HCT116 (cell line): ENCODE data around the gene COX4I2. TPM values are rescaled to one million over a fixed set of nuclear protein-coding genes. Genes with fewer than 3 reads are reported as not detected.

ENCODE experiments used
- ATAC-seq: fragments of 200-7000 bp; cut with Tn5 transposase; 2 replicates; pipeline ENCODE4 v1.9.1; 2020; ENCODE audit warnings: mild to moderate bottlenecking, moderate library complexity
- BruUV-seq: library from RNA; stranded (reverse); fragments of 400-500 nt; replicated peaks from 2 replicates; lab custom pipeline; 2021; lab: Mats Ljungman, UMichigan
- CTCF ChIA-PET: fragments of 300-600 bp; sonication (Branson Sonifier 250); formaldehyde crosslinking; loops from one replicate; lab custom pipeline; 2021; ENCODE audit warnings: antibody characterized with exemption; lab: Charles Lee
- POLR2A ChIA-PET: fragments of 300-600, 350-600 bp; sonication (Branson Sonifier 250); formaldehyde crosslinking; loops from one replicate; lab custom pipeline; 2021; ENCODE audit warnings: antibody characterized with exemption; lab: Charles Lee
- RAD21 ChIA-PET, 2 experiments: fragments of 300-600 bp; sonication (Branson Sonifier 250); formaldehyde crosslinking; loops; one replicate each; lab custom pipeline; 2023; ENCODE audit warnings: low total read pairs in 2 of 2; ENCODE audit not compliant: uncharacterized antibody in 2 of 2, unreplicated experiment in 2 of 2, low non-redundant PET in 1 of 2; lab: Charles Lee
- DNase-seq: peaks from one replicate; pipeline ENCODE4 v3.0.0-alpha.2; 2010; ENCODE audit warnings: low read depth, low spot score
- H2AFZ ChIP-seq: fragments of 200-600 bp; shearing (Covaris generic), sonication (generic); 2 replicates; pipeline ENCODE4 v1.6.1; 2017; ENCODE audit warnings: low read depth, mixed run types, mixed read lengths, antibody characterized with exemption, low read length; ENCODE audit not compliant: poor library complexity, severe bottlenecking
- H3K27ac ChIP-seq: 2 replicates; pipeline ENCODE4 v1.5.1; 2012; ENCODE audit warnings: low read depth, low read length
- H3K27me3 ChIP-seq: fragments of 200-600 bp; sonication (generic); 2 replicates; pipeline ENCODE4 v1.6.1; 2016; ENCODE audit warnings: mixed run types, low read length, mixed read lengths; ENCODE audit not compliant: insufficient read depth
- H3K36me3 ChIP-seq, 2 experiments: fragments of 200-500 bp in 1 of 2; fragments of 200-600 bp in 1 of 2; sonication (Bioruptor generic) in 1 of 2; sonication (generic) in 1 of 2; 2 replicates each; pipeline versions ENCODE4 v1.5.1 to v1.6.1; 2014 to 2016; ENCODE audit warnings: low read length in 2 of 2, inconsistent platforms in 1 of 2, mixed read lengths in 1 of 2, mixed run types in 1 of 2; ENCODE audit not compliant: insufficient read depth in 2 of 2, control insufficient read depth in 1 of 2
- H3K4me1 ChIP-seq, 2 experiments: fragments of 200-600 bp in 1 of 2; sonication (generic) in 1 of 2; 2 replicates each; pipeline versions ENCODE4 v1.5.1 to v1.6.1; 2012 to 2017; ENCODE audit warnings: low read length in 2 of 2, inconsistent platforms in 1 of 2, mild to moderate bottlenecking in 1 of 2, mixed read lengths in 1 of 2, mixed run types in 1 of 2, moderate library complexity in 1 of 2; ENCODE audit not compliant: insufficient read depth in 2 of 2, control insufficient read depth in 1 of 2
- H3K4me2 ChIP-seq: fragments of 200-600 bp; sonication (generic); 2 replicates; pipeline ENCODE4 v1.6.1; 2017; ENCODE audit warnings: mixed run types, low read length, mixed read lengths
- H3K4me3 ChIP-seq, 2 experiments: fragments of 200-600 bp in 1 of 2; sonication (generic) in 1 of 2; replicated peaks in 1 of 2; 2 replicates each; pipeline ENCODE4 v1.5.1; 2011 to 2016; ENCODE audit warnings: low read length in 2 of 2, control low read depth in 1 of 2, low read depth in 1 of 2, mild to moderate bottlenecking in 1 of 2, mixed read lengths in 1 of 2, mixed run types in 1 of 2
- H3K79me2 ChIP-seq: fragments of 200-600 bp; sonication (generic); 2 replicates; pipeline ENCODE4 v1.6.1; 2017; ENCODE audit warnings: mild to moderate bottlenecking, mixed run types, low read length, moderate library complexity, mixed read lengths; ENCODE audit not compliant: insufficient read depth
- H3K9ac ChIP-seq: fragments of 200-600 bp; sonication (generic); 2 replicates; pipeline ENCODE4 v1.6.1; 2016; ENCODE audit warnings: low read length, mixed read lengths
- H3K9me2 ChIP-seq: fragments of 200-600 bp; sonication (generic), shearing (Covaris generic); 2 replicates; pipeline ENCODE4 v1.6.1; 2017; ENCODE audit warnings: mixed run types, mild to moderate bottlenecking, moderate library complexity; ENCODE audit not compliant: insufficient read depth
- H3K9me3 ChIP-seq, 2 experiments: fragments of 200-500 bp in 1 of 2; fragments of 200-600 bp in 1 of 2; sonication (Bioruptor generic) in 1 of 2; sonication (generic) in 1 of 2; 2 replicates each; pipeline ENCODE4 v1.6.1; 2014 to 2017; ENCODE audit warnings: low read length in 2 of 2, mixed read lengths in 2 of 2, inconsistent platforms in 1 of 2, low read depth in 1 of 2, mild to moderate bottlenecking in 1 of 2, mixed run types in 1 of 2, moderate library complexity in 1 of 2; ENCODE audit not compliant: control insufficient read depth in 1 of 2, insufficient read depth in 1 of 2
- H4K20me1 ChIP-seq: fragments of 200-600 bp; sonication (generic), shearing (Covaris generic); 2 replicates; pipeline ENCODE4 v1.6.1; 2017; ENCODE audit warnings: mixed run types, mild to moderate bottlenecking, moderate library complexity; ENCODE audit not compliant: insufficient read depth
- CEBPB ChIP-seq: IDR thresholded peaks from 2 replicates; pipeline ENCODE4 v1.6.1; 2012; ENCODE audit warnings: low read depth
- EGR1 ChIP-seq: IDR thresholded peaks from 2 replicates; pipeline ENCODE4 v1.6.1; 2012; ENCODE audit warnings: low read depth
- ELF1 ChIP-seq: IDR thresholded peaks from 2 replicates; pipeline ENCODE4 v1.6.1; 2012; ENCODE audit warnings: low read depth, borderline replicate concordance
- EZH2 ChIP-seq: fragments of 200-600 bp; sonication (generic); IDR thresholded peaks from 2 replicates; pipeline ENCODE4 v1.6.1; 2017; ENCODE audit warnings: antibody characterized with exemption, mixed run types
- EZH2phosphoT487 ChIP-seq: fragments of 200-600 bp; IDR thresholded peaks from 2 replicates; pipeline ENCODE4 v1.6.1; 2018; ENCODE audit warnings: antibody characterized with exemption, borderline replicate concordance
- JUND ChIP-seq: IDR thresholded peaks from 2 replicates; pipeline ENCODE4 v1.6.1; 2012
- POLR2A ChIP-seq: IDR thresholded peaks from 2 replicates; pipeline ENCODE4 v1.7.0; 2011; ENCODE audit warnings: borderline replicate concordance; ENCODE audit not compliant: insufficient read depth, insufficient read length; ENCODE audit errors: extremely low read depth
- POLR2AphosphoS5 ChIP-seq: IDR thresholded peaks from 2 replicates; pipeline ENCODE4 v1.6.1; 2011; ENCODE audit warnings: mild to moderate bottlenecking, low read depth, low read length, moderate library complexity
- RAD21 ChIP-seq: IDR thresholded peaks from 2 replicates; pipeline ENCODE4 v1.6.1; 2012; ENCODE audit warnings: low read depth, mild to moderate bottlenecking
- SIN3A ChIP-seq: IDR thresholded peaks from 2 replicates; pipeline ENCODE4 v1.6.1; 2012; ENCODE audit warnings: low read depth
- SRF ChIP-seq: IDR thresholded peaks from 2 replicates; pipeline ENCODE4 v1.6.1; 2012; ENCODE audit warnings: low read depth
- TCF7L2 ChIP-seq: IDR thresholded peaks from 2 replicates; pipeline ENCODE4 v1.7.0; 2011; ENCODE audit warnings: borderline replicate concordance, inconsistent platforms; ENCODE audit not compliant: insufficient read depth, insufficient read length; ENCODE audit errors: extremely low read depth
- YY1 ChIP-seq: IDR thresholded peaks from 2 replicates; pipeline ENCODE4 v1.6.1; 2011; ENCODE audit warnings: low read length, low read depth, moderate library complexity, mild to moderate bottlenecking; ENCODE audit not compliant: insufficient replicate concordance; ENCODE audit errors: extremely low read depth
- ZFX ChIP-seq: fragments of 450-650 bp; IDR thresholded peaks from 2 replicates; pipeline ENCODE4 v1.6.1; 2017
- ZNF274 ChIP-seq: fragments of 200-500 bp; sonication (Bioruptor generic); IDR thresholded peaks from 2 replicates; pipeline ENCODE4 v1.6.1; 2014; ENCODE audit warnings: mild to moderate bottlenecking, low read depth, low read length, inconsistent platforms
- intact Hi-C: fragments of 100-400 bp; cut with micrococcal nuclease; formaldehyde crosslinking; loops from 2 replicates; pipeline ENCODE4 v1.10.0; 2022
- total RNA-seq: library from RNA; stranded (reverse); gene quantifications from one replicate; pipeline ENCODE4 v1.2.1, GENCODE V29; 2021; ENCODE audit not compliant: unreplicated experiment
- TF ChIP-seq, protein P1 (sequence below): IDR thresholded peaks from 2 replicates; pipeline ENCODE4 v1.6.1; 2012; ENCODE audit warnings: low read depth
- TF ChIP-seq, protein P2 (sequence below): IDR thresholded peaks from 2 replicates; pipeline ENCODE4 v1.6.1; 2011; ENCODE audit warnings: mild to moderate bottlenecking, low read length, moderate library complexity; ENCODE audit not compliant: insufficient replicate concordance; ENCODE audit errors: extremely low read depth

COX4I2 gene
- total RNA-seq, 1 experiment from 2014 or later, result not detected

DNA sequence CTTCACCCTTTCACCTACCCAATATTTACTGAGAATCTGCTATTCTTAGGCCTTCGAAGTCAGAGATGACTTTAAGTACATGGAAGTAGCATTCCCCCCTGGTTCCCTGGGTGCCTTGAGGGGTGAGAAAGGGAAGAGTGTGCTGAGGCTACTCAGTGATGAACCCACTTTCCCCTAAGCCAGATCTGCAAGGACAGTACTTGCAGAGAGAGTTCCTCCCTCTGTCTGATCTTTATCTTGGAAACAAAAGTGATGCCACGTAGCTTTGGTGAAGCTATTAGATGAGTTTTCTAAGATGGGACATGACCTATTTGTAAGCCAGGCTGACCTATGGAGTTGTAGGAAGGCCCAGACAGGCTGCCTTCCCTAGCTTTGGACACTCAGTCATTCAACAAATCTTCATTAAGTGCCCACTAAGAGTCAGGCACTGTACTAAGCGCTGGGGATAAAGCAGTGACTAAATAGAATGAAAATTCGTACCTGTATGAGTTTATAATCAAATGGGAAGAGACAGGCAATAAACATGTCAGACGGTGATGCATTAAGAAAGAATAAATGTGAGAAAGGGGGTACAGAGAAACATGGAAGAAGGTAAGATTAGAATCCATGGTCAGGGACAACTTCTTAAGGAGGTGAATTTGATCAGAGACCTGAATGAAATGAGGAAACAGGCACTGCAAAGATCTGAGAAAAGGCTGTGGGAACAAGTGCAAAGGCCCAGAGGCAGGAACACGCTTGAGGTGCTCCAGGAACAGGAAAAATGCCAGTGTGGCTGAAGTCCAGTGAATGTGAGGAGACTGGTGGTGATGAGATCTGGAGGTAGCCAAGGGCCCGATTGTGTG is 42.8 kb downstream of the COX4I2 start:
- intact Hi-C loops, result no loop called here
- Histone ChIP-seq H2AFZ (no peak overlapping the region), H3K9me2 (no peaks in the 10 kb centered on the region), H3K79me2 (peaks cover 99% of the 10 kb centered on the region), H3K9me3 (no peaks in the 10 kb centered on the region), H3K4me3 (no peak overlapping the region), H3K27ac (peak overlapping the region; percentile 79), H3K27me3 (no peaks in the 10 kb centered on the region), H3K4me1 (peaks cover 67 to 94% of the 10 kb centered on the region in 2 experiments), H4K20me1 (no peaks in the 10 kb centered on the region), H3K36me3 (peaks cover 5 to 39% of the 10 kb centered on the region in 2 experiments; a peak in 3 of 4 replicates), H3K4me2 (peak overlapping the region; percentile 54), H3K9ac (peak overlapping the region; percentile 12)
- no peak for ATAC-seq
- no TSS peak for BruUV-seq
- ChIA-PET RAD21 (no interaction called here), CTCF (interaction anchor here (0.6 kb wide), 1 partner anchor 19 kb away, joined by 3 read pairs; no protein-coding TSS in a partner anchor), POLR2A (interaction anchor here (1.0 kb wide), 1 partner anchor 19 kb away, joined by 3 read pairs; no protein-coding TSS in a partner anchor)
- TF ChIP-seq SRF (no peak), EZH2phosphoT487 (no peak), EGR1 (no peak), YY1 (no peak), JUND (no peak), POLR2A (no peak), POLR2AphosphoS5 (no peak), ELF1 (no peak), EZH2 (no peak), ZNF274 (no peak), SIN3A (no peak), ZFX (no peak), CEBPB (no peak), TCF7L2 (no peak), RAD21 (no peak)
- TF ChIP-seq, protein P1, sequence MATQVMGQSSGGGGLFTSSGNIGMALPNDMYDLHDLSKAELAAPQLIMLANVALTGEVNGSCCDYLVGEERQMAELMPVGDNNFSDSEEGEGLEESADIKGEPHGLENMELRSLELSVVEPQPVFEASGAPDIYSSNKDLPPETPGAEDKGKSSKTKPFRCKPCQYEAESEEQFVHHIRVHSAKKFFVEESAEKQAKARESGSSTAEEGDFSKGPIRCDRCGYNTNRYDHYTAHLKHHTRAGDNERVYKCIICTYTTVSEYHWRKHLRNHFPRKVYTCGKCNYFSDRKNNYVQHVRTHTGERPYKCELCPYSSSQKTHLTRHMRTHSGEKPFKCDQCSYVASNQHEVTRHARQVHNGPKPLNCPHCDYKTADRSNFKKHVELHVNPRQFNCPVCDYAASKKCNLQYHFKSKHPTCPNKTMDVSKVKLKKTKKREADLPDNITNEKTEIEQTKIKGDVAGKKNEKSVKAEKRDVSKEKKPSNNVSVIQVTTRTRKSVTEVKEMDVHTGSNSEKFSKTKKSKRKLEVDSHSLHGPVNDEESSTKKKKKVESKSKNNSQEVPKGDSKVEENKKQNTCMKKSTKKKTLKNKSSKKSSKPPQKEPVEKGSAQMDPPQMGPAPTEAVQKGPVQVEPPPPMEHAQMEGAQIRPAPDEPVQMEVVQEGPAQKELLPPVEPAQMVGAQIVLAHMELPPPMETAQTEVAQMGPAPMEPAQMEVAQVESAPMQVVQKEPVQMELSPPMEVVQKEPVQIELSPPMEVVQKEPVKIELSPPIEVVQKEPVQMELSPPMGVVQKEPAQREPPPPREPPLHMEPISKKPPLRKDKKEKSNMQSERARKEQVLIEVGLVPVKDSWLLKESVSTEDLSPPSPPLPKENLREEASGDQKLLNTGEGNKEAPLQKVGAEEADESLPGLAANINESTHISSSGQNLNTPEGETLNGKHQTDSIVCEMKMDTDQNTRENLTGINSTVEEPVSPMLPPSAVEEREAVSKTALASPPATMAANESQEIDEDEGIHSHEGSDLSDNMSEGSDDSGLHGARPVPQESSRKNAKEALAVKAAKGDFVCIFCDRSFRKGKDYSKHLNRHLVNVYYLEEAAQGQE, result no peak
- TF ChIP-seq, protein P2, sequence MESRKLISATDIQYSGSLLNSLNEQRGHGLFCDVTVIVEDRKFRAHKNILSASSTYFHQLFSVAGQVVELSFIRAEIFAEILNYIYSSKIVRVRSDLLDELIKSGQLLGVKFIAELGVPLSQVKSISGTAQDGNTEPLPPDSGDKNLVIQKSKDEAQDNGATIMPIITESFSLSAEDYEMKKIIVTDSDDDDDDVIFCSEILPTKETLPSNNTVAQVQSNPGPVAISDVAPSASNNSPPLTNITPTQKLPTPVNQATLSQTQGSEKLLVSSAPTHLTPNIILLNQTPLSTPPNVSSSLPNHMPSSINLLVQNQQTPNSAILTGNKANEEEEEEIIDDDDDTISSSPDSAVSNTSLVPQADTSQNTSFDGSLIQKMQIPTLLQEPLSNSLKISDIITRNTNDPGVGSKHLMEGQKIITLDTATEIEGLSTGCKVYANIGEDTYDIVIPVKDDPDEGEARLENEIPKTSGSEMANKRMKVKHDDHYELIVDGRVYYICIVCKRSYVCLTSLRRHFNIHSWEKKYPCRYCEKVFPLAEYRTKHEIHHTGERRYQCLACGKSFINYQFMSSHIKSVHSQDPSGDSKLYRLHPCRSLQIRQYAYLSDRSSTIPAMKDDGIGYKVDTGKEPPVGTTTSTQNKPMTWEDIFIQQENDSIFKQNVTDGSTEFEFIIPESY, result no peak
- no peak for DNase-seq
